Ectodermal cell (in vitro differentiated cells): ENCODE measurements around the gene BRINP3.
"Not testable (repeated sequence)": the region's sequence is repeated elsewhere in the genome, so short reads cannot be mapped to it uniquely, and the experiment has no call there.

Experiments
- H3K27ac ChIP-seq: 2 replicates; pipeline ENCODE4 v1.7.0; 2013; ENCODE audit warnings: mild to moderate bottlenecking, low read depth, low read length; ENCODE audit not compliant: insufficient read depth, poor library complexity, severe bottlenecking
- H3K27me3 ChIP-seq: 2 replicates; pipeline ENCODE4 v1.7.0; 2013; ENCODE audit warnings: mild to moderate bottlenecking, low read length; ENCODE audit not compliant: insufficient read depth, control insufficient read depth, poor library complexity, severe bottlenecking
- H3K36me3 ChIP-seq: one replicate; pipeline ENCODE4 v1.7.0; 2013; ENCODE audit warnings: low read length; ENCODE audit not compliant: control insufficient read depth, insufficient read depth
- H3K4me1 ChIP-seq: one replicate; pipeline ENCODE4 v1.7.0; 2013; ENCODE audit warnings: low read length; ENCODE audit not compliant: control insufficient read depth, insufficient read depth
- H3K4me3 ChIP-seq: 2 replicates; pipeline ENCODE4 v1.7.0; 2013; ENCODE audit warnings: low read depth, low read length, control low read depth; ENCODE audit not compliant: insufficient read depth
- H3K9me3 ChIP-seq: 2 replicates; pipeline ENCODE4 v1.7.0; 2013; ENCODE audit warnings: mild to moderate bottlenecking, low read length, moderate library complexity; ENCODE audit not compliant: control insufficient read depth
- WGBS, 2 experiments: methylation state at CpG; one replicate each; pipeline ENCODE4 v1.1.7; 2013; ENCODE audit warnings: missing lambda C conversion rate in 2 of 2; 5-methylcytosine and 5-hydroxymethylcytosine counted together

The BRINP3 gene

DNA sequence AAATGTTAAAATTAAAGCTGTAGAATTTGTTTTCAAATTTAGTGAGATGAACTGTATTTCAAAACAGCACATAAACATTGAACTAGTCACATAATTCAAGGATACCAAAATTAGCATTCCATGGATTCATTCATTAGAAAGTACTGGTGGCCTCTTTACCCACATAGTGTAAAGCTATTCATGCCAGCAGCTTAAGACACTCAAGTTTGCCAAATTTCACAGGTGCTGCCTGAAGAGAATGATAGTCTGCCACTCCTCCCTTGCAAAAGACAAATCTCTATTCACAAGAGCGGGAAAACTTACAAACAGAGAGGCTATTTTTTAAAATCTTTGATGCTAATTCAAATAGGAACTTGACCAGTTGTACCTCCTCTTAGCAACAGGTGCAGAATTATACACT is 337.0 kb downstream of the BRINP3 start:
- H3K4me3 ChIP-seq: no peak overlapping the region
- no peaks in the 10 kb centered on the region for H3K4me1 ChIP-seq
- no peaks in the 10 kb centered on the region for H3K36me3 ChIP-seq
- H3K27me3 ChIP-seq: no peaks in the 10 kb centered on the region
- no peak overlapping the region for H3K27ac ChIP-seq
- H3K9me3 ChIP-seq: no peaks in the 10 kb centered on the region
- 96 to 100% methylated on average over 1 of the region's 1 CpG for WGBS, 2 experiments

DNA sequence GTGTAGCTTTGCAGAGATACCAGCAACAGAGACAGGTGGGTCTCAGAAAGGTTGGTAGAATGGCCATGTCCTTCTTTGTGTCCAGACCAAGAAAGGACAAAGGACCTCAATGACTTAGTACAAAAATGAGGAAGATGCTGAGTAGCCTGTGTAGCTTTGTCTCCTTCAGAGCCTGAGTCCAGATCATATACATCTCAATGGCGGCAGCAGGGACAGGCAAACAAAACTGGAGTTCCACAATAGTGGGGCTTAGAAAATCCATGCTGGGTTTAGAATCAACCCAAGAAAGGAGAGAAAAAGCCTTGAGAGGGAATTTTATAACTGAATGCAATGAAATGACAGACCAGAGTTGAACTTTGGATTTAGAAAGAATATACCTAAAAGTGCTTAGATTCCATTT is 339.0 kb downstream of the BRINP3 start:
- Histone ChIP-seq H3K27me3 (no peaks in the 10 kb centered on the region), H3K9me3 (no peaks in the 10 kb centered on the region), H3K4me3 (no peak overlapping the region), H3K4me1 (no peaks in the 10 kb centered on the region), H3K27ac (no peak overlapping the region), H3K36me3 (no peaks in the 10 kb centered on the region)
- WGBS, 2 experiments: 89 to 90% methylated on average over 1 of the region's 1 CpG

DNA sequence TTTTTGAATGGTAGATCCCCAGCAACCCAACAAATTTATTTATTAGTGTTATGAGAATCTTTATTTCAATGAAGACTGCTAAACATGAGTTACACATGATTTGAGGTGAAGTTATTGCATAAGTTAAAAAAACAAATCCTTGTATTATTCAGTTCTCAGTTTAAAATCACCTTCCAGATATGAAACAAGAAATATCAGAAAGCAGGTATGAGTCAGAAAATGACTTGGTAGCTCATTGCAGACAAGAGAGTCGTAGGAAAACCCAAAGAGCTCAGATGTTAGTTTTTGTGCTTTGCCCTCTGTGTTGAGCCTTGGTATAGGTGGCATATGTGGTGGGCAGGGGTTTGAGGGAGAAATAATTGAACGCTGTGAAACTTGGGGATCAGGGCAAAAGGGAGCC is 339.4 kb downstream of the BRINP3 start:
- 46% methylated on average over 2 of the region's 2 CpGs for WGBS, 2 experiments
- Histone ChIP-seq H3K4me1 (no peaks in the 10 kb centered on the region), H3K36me3 (no peaks in the 10 kb centered on the region), H3K27ac (no peak overlapping the region), H3K27me3 (no peaks in the 10 kb centered on the region), H3K9me3 (no peaks in the 10 kb centered on the region), H3K4me3 (no peak overlapping the region)

GRCh38 chr1:190129366-190129765 is 348.3 kb downstream of the BRINP3 start:
- Histone ChIP-seq H3K36me3 (no peaks in the 10 kb centered on the region), H3K27me3 (no peaks in the 10 kb centered on the region), H3K27ac (no peak overlapping the region), H3K9me3 (no peaks in the 10 kb centered on the region), H3K4me3 (no peak overlapping the region), H3K4me1 (no peaks in the 10 kb centered on the region)
- WGBS, 2 experiments: 83% methylated on average over 1 of the region's 1 CpG; no CpG with 5 or more reads in 1 of the 2 experiments

DNA sequence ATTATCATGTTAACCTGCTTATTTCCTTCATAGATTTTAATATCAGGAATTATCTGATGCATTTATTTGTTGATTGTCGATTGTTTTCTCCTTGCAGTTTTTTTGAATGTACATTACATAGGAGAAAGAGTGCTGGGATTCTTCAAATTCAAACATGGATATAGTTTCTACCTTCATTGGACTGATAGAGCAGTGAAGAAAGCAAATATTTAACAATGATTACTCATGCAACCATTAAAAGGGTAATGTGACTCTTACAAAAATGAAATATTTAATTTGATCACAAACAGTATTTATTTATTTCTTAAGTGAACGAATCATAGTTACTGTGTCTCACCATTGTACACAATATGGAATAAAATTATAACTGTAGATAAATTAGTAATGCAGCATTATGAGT is 350.9 kb downstream of the BRINP3 start:
- Histone ChIP-seq H3K9me3 (no peaks in the 10 kb centered on the region), H3K4me3 (no peak overlapping the region), H3K27me3 (no peaks in the 10 kb centered on the region), H3K36me3 (no peaks in the 10 kb centered on the region), H3K4me1 (no peaks in the 10 kb centered on the region), H3K27ac (no peak overlapping the region)
- WGBS, 2 experiments: 86 to 100% methylated on average over 1 of the region's 2 CpGs

- no peaks in the 10 kb centered on the region for H3K36me3 ChIP-seq
- H3K9me3 ChIP-seq: no peaks in the 10 kb centered on the region
- no peak overlapping the region for H3K4me3 ChIP-seq
- 70 to 84% methylated on average over 3 of the region's 3 CpGs for WGBS, 2 experiments
- no peaks in the 10 kb centered on the region for H3K27me3 ChIP-seq
- no peak overlapping the region for H3K27ac ChIP-seq
- H3K4me1 ChIP-seq: no peaks in the 10 kb centered on the region
Observed at GRCh38 chr1:190124068-190124467, 353.6 kb downstream of the BRINP3 start.

GRCh38 chr1:190120564-190120963 is 357.1 kb downstream of the BRINP3 start:
- not testable (repeated sequence) for H3K27ac ChIP-seq, H3K36me3 ChIP-seq, H3K4me3 ChIP-seq, H3K9me3 ChIP-seq, H3K27me3 ChIP-seq, H3K4me1 ChIP-seq
- WGBS, 2 experiments: 94 to 96% methylated on average over 10 to 11 of the region's 11 CpGs

DNA sequence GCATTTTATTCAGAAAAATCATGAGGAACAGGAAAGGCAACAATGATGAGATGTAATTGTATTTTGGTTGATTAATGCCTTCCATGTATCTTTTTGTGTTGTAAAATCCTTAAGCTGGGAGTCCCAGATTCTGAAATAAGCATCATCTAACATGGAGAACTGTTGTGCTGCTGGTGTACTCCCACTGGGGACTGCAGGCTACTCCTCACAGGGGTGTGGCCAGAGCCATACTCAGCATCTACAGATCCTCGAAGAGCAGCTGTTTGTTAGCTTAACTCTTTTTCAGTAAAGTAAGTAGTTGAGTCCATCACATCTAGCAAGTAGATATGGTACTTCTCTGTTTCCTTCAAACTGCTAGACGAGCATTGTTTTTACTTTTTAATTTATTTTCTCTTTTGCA is 358.0 kb downstream of the BRINP3 start:
- 88 to 90% methylated on average over 1 to 2 of the region's 2 CpGs for WGBS, 2 experiments
- Histone ChIP-seq H3K27me3 (no peaks in the 10 kb centered on the region), H3K4me1 (no peaks in the 10 kb centered on the region), H3K9me3 (no peaks in the 10 kb centered on the region), H3K4me3 (no peak overlapping the region), H3K27ac (no peak overlapping the region), H3K36me3 (no peaks in the 10 kb centered on the region)

DNA sequence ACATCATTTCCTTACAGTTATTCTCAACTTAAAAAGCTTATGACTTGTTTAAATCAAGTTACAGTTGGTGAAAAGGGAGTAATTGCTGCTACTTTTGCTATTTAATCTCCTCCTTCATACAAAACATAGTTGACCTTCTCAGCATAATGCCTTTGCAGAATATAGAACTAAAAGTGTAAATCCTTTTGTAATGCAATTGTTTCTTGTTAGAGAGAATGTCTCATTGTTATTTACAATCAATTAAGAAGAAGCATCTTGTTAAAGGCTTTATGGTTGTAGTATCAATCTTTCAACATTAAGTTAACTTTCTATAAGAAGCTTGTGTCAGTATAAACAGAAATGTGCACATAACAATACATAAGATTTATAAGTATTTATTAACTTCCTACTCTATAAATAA is 360.7 kb downstream of the BRINP3 start:
- no peaks in the 10 kb centered on the region for H3K36me3 ChIP-seq
- no peaks in the 10 kb centered on the region for H3K4me1 ChIP-seq
- no peak overlapping the region for H3K4me3 ChIP-seq
- no peak overlapping the region for H3K27ac ChIP-seq
- H3K9me3 ChIP-seq: no peaks in the 10 kb centered on the region
- H3K27me3 ChIP-seq: no peaks in the 10 kb centered on the region

DNA sequence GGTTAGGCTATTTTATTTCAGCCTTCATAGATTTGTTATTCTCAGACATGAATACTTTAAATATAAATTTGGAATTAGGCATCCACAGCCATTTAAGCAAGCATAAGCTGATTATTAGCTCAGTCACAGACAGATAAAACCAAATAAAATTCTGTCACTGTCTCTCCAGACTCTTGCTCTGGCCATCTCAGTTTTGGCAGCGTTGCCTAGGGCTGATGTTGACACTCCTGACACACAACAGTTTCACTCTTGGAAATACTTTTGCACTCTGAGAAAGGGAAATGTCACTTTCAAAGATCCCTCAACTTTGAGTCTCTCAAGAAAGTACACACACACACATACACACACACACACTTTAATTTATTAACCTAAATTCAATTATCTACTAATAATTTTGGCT is 372.7 kb downstream of the BRINP3 start:
- Histone ChIP-seq H3K36me3 (no peaks in the 10 kb centered on the region), H3K27me3 (no peaks in the 10 kb centered on the region), H3K27ac (no peak overlapping the region), H3K4me3 (no peak overlapping the region), H3K9me3 (no peaks in the 10 kb centered on the region), H3K4me1 (no peaks in the 10 kb centered on the region)
- WGBS, 2 experiments: 88 to 92% methylated on average over 1 of the region's 1 CpG

DNA sequence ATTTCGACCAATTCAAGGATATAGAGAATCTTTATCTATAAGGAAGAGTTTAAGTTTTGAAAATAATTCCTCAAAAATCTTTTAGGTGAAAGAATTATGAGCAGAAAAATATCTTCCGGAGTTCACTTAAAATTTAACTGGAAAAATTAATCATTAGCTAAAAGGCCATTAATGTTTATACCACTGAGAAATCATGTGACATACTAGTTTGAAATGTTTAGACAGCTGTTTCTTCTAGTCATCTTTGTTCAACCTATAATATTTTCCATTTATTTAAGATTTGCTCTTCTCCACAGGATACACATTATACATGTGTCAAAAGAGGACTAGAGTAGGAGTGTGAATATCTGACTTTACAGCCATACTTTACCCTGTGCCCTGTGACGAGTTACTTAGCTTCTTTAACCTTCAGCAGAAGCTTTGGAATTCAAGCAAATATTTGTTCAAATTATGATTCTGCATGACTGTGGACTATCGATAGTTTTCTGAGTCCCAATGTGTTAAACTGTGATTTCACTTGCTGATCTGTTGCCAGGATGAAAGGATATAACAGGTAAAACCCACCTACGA is 374.8 kb downstream of the BRINP3 start:
- H3K36me3 ChIP-seq: no peaks in the 10 kb centered on the region
- no peak overlapping the region for H3K4me3 ChIP-seq
- H3K27ac ChIP-seq: no peak overlapping the region
- 92 to 98% methylated on average over 2 to 5 of the region's 5 CpGs for WGBS, 2 experiments
- H3K9me3 ChIP-seq: no peaks in the 10 kb centered on the region
- no peaks in the 10 kb centered on the region for H3K4me1 ChIP-seq
- no peaks in the 10 kb centered on the region for H3K27me3 ChIP-seq
